ENCODE results near the gene SRSF3. TPM values are rescaled to one million over a fixed set of nuclear protein-coding genes. Genes with fewer than 3 reads are reported as not detected.

Gene SRSF3
- total RNA-seq, 2 experiments from 2014 or later: 316 to 539 TPM

DNA sequence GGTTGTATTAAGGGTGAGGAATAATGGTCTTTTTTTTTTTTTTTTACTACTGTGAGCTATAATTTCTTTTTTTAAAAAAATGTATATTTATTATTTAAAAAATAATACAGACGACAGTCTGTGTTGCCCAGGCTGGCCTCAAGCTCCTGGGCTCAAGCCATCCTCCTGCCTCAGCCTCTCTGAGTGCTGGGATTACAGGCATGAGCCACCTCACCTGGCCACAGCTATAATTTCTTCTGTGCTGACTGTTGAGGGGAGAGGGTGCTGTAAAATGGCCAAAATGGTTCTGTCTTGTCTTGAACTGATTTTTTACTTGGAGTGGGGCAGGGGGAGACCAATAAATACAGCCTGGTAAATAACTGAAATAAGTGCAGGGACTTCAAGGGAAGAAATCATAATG is 3.6 kb downstream of the SRSF3 start:
- Histone ChIP-seq H3K36me3 (ENCODE audit: insufficient read depth, low read length) (peaks cover 85% of the 10 kb centered on the region), H3K9me3 (ENCODE audit: low read length) (no peaks in the 10 kb centered on the region), H3K27ac (ENCODE audit: low read depth, low read length, poor library complexity, severe bottlenecking) (no peak overlapping the region), H2AFZ (ENCODE audit: low read length) (no peak overlapping the region), H3K4me3 (ENCODE audit: low read depth, low read length, poor library complexity, severe bottlenecking) (peak overlapping the region; percentile 97), H3K79me2 (ENCODE audit: insufficient read depth, low read depth, low read length) (peaks cover 86% of the 10 kb centered on the region), H4K20me1 (ENCODE audit: insufficient read depth, low read length) (peaks cover 75% of the 10 kb centered on the region), H3K4me1 (ENCODE audit: insufficient read depth, low read length, poor library complexity, severe bottlenecking) (peaks cover 64% of the 10 kb centered on the region), H3K4me2 (ENCODE audit: low read length) (peak overlapping the region; percentile 85), H3K9me2 (ENCODE audit: insufficient read depth, low read length) (no peaks in the 10 kb centered on the region)
- TF ChIP-seq EZH2phosphoT487 (IDR thresholded peaks at IDR 0.05; ENCODE audit: borderline replicate concordance, low read depth, low read length): no peak
- TF ChIP-seq, protein P1, sequence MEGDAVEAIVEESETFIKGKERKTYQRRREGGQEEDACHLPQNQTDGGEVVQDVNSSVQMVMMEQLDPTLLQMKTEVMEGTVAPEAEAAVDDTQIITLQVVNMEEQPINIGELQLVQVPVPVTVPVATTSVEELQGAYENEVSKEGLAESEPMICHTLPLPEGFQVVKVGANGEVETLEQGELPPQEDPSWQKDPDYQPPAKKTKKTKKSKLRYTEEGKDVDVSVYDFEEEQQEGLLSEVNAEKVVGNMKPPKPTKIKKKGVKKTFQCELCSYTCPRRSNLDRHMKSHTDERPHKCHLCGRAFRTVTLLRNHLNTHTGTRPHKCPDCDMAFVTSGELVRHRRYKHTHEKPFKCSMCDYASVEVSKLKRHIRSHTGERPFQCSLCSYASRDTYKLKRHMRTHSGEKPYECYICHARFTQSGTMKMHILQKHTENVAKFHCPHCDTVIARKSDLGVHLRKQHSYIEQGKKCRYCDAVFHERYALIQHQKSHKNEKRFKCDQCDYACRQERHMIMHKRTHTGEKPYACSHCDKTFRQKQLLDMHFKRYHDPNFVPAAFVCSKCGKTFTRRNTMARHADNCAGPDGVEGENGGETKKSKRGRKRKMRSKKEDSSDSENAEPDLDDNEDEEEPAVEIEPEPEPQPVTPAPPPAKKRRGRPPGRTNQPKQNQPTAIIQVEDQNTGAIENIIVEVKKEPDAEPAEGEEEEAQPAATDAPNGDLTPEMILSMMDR (conservative IDR thresholded peaks at IDR 0.05; ENCODE audit: low read length): no peak
- BruUV-seq (replicated peaks): no TSS peak
- CTCF ChIA-PET (ENCODE audit: unreplicated experiment): interaction anchor here (0.6 kb wide), 2 partner anchors 26 to 552 kb away, joined by 3 read pairs; no protein-coding TSS in a partner anchor
- DNase-seq (ENCODE audit: low spot score): no peak
- POLR2A ChIA-PET: interaction anchor here (0.6 to 2.0 kb wide), 13 partner anchors 10 to 161 kb away, joined by 3 to 15 read pairs (median 4); no protein-coding TSS in a partner anchor
- intact Hi-C loops (cut with micrococcal nuclease; ENCODE audit: unreplicated experiment): loop anchor here (10.0 kb wide), 1 partner anchor 407 kb away; the partner anchor contains the start of gene FGD2

DNA sequence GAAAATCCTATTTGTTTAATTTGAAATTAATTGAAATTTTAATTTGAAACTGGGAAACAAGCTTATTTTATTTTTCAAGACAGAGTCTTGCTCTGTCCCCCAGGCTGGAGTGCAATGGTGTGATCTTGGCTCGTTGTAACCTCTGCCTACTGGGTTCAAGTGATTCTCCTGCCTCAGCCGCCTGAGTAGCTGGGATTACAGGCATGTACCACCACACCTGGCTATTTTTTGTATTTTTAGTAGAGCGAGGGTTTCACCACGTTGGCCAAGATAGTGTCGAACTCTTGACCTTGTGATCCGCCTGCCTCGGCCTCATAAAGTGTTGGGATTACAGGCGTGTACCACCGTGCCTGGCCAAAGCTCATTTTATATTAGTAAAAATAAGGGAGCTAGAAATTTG is 4.2 kb downstream of the SRSF3 start:
- Histone ChIP-seq H3K4me1 (ENCODE audit: insufficient read depth, low read length, poor library complexity, severe bottlenecking) (peaks cover 58% of the 10 kb centered on the region), H3K27ac (ENCODE audit: low read depth, low read length, poor library complexity, severe bottlenecking) (no peak overlapping the region), H3K4me3 (ENCODE audit: low read depth, low read length, poor library complexity, severe bottlenecking) (peak overlapping the region; percentile 97), H3K36me3 (ENCODE audit: insufficient read depth, low read length) (peaks cover 90% of the 10 kb centered on the region), H3K9me3 (ENCODE audit: low read length) (no peaks in the 10 kb centered on the region), H3K79me2 (ENCODE audit: insufficient read depth, low read depth, low read length) (peaks cover 92% of the 10 kb centered on the region), H3K9me2 (ENCODE audit: insufficient read depth, low read length) (no peaks in the 10 kb centered on the region), H3K4me2 (ENCODE audit: low read length) (peak overlapping the region; percentile 85), H4K20me1 (ENCODE audit: insufficient read depth, low read length) (peaks cover 81% of the 10 kb centered on the region), H2AFZ (ENCODE audit: low read length) (no peak overlapping the region)
- no peak for DNase-seq (ENCODE audit: low spot score)
- intact Hi-C loops (cut with micrococcal nuclease; ENCODE audit: unreplicated experiment): loop anchor here (10.0 kb wide), 1 partner anchor 406 kb away; the partner anchor contains the start of gene FGD2
- no peak for TF ChIP-seq EZH2phosphoT487 (IDR thresholded peaks at IDR 0.05; ENCODE audit: borderline replicate concordance, low read depth, low read length)
- TF ChIP-seq, protein P1 (conservative IDR thresholded peaks at IDR 0.05; ENCODE audit: low read length): no peak
- BruUV-seq (replicated peaks): no TSS peak
- ChIA-PET CTCF (ENCODE audit: unreplicated experiment) (interaction anchor here (0.6 kb wide), 1 partner anchor 572 kb away, joined by 3 read pairs; the partner anchor contains the start of gene PIM1), POLR2A (interaction anchor here (0.6 to 2.0 kb wide), 10 partner anchors 9 to 157 kb away, joined by 3 to 15 read pairs (median 3); no protein-coding TSS in a partner anchor)

DNA sequence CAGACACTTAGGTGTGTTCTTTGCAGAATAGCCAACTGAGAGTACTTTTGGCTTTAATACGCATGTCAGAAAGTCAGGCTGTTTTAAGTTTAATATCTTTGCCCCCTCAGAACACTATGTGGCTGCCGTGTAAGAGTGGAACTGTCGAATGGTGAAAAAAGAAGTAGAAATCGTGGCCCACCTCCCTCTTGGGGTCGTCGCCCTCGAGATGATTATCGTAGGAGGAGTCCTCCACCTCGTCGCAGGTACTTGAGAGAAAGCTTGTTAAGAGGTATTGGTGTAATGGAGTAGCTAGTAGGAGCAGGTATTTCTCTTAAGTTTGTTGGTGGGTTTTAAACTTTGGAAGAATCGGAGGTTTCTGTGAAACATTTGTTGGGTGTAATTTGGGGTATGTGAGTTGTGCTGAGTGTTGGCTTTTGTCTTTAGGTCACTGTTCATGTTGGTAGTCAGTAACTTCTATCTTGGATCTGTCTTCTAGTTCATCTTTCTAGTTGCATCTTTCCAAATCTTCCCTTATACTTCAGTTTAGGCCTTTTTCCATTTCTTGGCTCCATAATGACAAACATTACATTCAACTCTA is 4.7 kb downstream of the SRSF3 start:
- Histone ChIP-seq H3K4me2 (ENCODE audit: low read length) (peak overlapping the region; percentile 85), H3K79me2 (ENCODE audit: insufficient read depth, low read depth, low read length) (peaks cover 97% of the 10 kb centered on the region), H2AFZ (ENCODE audit: low read length) (no peak overlapping the region), H3K36me3 (ENCODE audit: insufficient read depth, low read length) (peaks cover 96% of the 10 kb centered on the region), H3K4me3 (ENCODE audit: low read depth, low read length, poor library complexity, severe bottlenecking) (peak overlapping the region; percentile 97), H3K9me3 (ENCODE audit: low read length) (no peaks in the 10 kb centered on the region), H3K27ac (ENCODE audit: low read depth, low read length, poor library complexity, severe bottlenecking) (no peak overlapping the region), H4K20me1 (ENCODE audit: insufficient read depth, low read length) (peaks cover 86% of the 10 kb centered on the region), H3K9me2 (ENCODE audit: insufficient read depth, low read length) (no peaks in the 10 kb centered on the region), H3K4me1 (ENCODE audit: insufficient read depth, low read length, poor library complexity, severe bottlenecking) (peaks cover 60% of the 10 kb centered on the region)
- no TSS peak for BruUV-seq (replicated peaks)
- ChIA-PET CTCF (ENCODE audit: unreplicated experiment) (interaction anchor here (0.6 kb wide), 1 partner anchor 571 kb away, joined by 3 read pairs; the partner anchor contains the start of gene PIM1), POLR2A (interaction anchor here (0.6 to 2.0 kb wide), 5 partner anchors 9 to 291 kb away, joined by 3 to 15 read pairs (median 4); no protein-coding TSS in a partner anchor)
- TF ChIP-seq, protein P1 (conservative IDR thresholded peaks at IDR 0.05; ENCODE audit: low read length): no peak
- TF ChIP-seq EZH2phosphoT487 (IDR thresholded peaks at IDR 0.05; ENCODE audit: borderline replicate concordance, low read depth, low read length): no peak
- DNase-seq (ENCODE audit: low spot score): no peak
- intact Hi-C loops (cut with micrococcal nuclease; ENCODE audit: unreplicated experiment): loop anchor here (10.0 kb wide), 1 partner anchor 406 kb away; the partner anchor contains the start of gene FGD2

Measured in OCI-LY7 (cell line).